ENCODE data around the gene CACNG4. TPM values are rescaled to one million over a fixed set of nuclear protein-coding genes. Genes with fewer than 3 reads are reported as not detected.

The CACNG4 gene
- total RNA-seq, 4 donors from 2014 or later = 0.27 to 1.9 TPM; not detected in 2

DNA sequence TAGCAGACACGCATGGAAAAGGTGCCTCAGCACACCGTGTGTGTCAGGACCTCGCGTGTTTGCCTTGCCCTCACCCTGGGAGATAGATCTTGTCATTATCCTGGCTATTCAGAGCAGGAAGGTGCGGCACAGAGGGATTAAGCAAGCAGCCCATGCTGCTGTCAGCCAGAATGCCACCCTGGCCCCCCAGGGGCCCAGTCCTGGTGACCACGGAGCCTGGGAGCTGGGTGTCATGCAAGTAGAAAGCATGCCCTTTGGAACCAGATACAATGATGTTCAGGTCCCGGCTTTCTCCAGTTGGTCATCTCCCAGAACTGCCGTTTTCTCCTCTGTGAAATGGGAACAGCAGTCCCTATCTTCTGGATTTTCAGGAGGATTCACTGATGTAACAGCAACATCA, 29.9 kb downstream of the CACNG4 start:
- H3K4me3 ChIP-seq = no peak overlapping the region
- no peaks in the 10 kb centered on the region for H3K4me1 ChIP-seq
- WGBS, 2 donors (ENCODE audit: low coverage in 1 of 2) = 86 to 87% methylated on average over 3 to 8 of the region's 8 CpGs
- in situ Hi-C loops (cut with MboI; ENCODE audit: low pct_ligation_motif_present in 1 of 4, low pct_unique_long_range_greater_than_20kb in 1 of 4, low sequenced_read_pairs in 3 of 4) = no loop called here
- no peak overlapping the region for H3K27ac ChIP-seq
- TF ChIP-seq, protein P1, sequence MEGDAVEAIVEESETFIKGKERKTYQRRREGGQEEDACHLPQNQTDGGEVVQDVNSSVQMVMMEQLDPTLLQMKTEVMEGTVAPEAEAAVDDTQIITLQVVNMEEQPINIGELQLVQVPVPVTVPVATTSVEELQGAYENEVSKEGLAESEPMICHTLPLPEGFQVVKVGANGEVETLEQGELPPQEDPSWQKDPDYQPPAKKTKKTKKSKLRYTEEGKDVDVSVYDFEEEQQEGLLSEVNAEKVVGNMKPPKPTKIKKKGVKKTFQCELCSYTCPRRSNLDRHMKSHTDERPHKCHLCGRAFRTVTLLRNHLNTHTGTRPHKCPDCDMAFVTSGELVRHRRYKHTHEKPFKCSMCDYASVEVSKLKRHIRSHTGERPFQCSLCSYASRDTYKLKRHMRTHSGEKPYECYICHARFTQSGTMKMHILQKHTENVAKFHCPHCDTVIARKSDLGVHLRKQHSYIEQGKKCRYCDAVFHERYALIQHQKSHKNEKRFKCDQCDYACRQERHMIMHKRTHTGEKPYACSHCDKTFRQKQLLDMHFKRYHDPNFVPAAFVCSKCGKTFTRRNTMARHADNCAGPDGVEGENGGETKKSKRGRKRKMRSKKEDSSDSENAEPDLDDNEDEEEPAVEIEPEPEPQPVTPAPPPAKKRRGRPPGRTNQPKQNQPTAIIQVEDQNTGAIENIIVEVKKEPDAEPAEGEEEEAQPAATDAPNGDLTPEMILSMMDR (IDR thresholded peaks at IDR 0.05) = no peak
- no peak for TF ChIP-seq POLR2AphosphoS5 (IDR thresholded peaks at IDR 0.05)
- TF ChIP-seq EP300 (IDR thresholded peaks at IDR 0.05; ENCODE audit: low read depth) = no peak
- no peak for TF ChIP-seq POLR2A (IDR thresholded peaks at IDR 0.05)
- no peaks in the 10 kb centered on the region for H3K36me3 ChIP-seq
- intact Hi-C loops (cut with DNase I; ENCODE audit: low total_unique reads) = no loop called here
- peaks cover 7% of the 10 kb centered on the region for H3K27me3 ChIP-seq
- DNase-seq = no peak
- H3K9me3 ChIP-seq = no peaks in the 10 kb centered on the region

DNA sequence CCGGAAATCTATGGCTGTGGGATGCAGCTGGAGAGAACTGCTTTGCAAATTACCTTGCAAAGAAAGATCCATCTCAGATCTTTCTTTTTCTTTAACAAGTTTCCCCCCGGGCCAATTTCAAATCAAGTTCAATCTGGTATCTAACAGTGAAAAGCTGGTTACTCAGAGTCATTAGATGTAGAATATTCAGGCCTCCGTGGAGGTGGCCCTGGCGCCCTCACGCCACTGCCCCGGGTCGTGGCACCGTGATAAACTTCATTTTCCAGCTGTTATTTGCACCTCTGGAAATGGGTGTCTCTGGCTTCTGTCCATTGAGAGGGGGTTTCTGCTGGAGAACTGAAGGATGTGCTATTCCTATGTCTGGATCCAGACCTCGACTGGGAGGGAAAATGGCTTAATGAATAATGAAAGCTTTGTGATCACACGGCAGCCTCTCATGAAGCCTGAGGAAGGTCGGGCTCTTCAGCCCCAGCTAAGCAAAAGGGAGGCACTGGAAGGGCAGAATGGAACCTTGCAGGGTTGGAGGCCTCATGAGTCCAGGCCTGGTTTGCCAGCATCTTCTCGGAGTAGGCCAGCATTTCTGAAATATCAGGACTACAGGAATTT, 30.5 kb downstream of the CACNG4 start:
- 82 to 90% methylated on average over 2 to 12 of the region's 12 CpGs for WGBS, 2 donors (ENCODE audit: low coverage in 1 of 2)
- Histone ChIP-seq H3K27me3 (peaks cover 2% of the 10 kb centered on the region), H3K36me3 (no peaks in the 10 kb centered on the region), H3K27ac (no peak overlapping the region), H3K4me1 (no peaks in the 10 kb centered on the region), H3K9me3 (no peaks in the 10 kb centered on the region), H3K4me3 (no peak overlapping the region)
- in situ Hi-C loops (cut with MboI; ENCODE audit: low pct_ligation_motif_present in 1 of 4, low pct_unique_long_range_greater_than_20kb in 1 of 4, low sequenced_read_pairs in 3 of 4) = no loop called here
- TF ChIP-seq POLR2A (IDR thresholded peaks at IDR 0.05) (no peak), POLR2AphosphoS5 (IDR thresholded peaks at IDR 0.05) (no peak), EP300 (IDR thresholded peaks at IDR 0.05; ENCODE audit: low read depth) (no peak)
- TF ChIP-seq, protein P1 (IDR thresholded peaks at IDR 0.05) = no peak
- intact Hi-C loops (cut with DNase I; ENCODE audit: low total_unique reads) = no loop called here
- no peak for DNase-seq

DNA sequence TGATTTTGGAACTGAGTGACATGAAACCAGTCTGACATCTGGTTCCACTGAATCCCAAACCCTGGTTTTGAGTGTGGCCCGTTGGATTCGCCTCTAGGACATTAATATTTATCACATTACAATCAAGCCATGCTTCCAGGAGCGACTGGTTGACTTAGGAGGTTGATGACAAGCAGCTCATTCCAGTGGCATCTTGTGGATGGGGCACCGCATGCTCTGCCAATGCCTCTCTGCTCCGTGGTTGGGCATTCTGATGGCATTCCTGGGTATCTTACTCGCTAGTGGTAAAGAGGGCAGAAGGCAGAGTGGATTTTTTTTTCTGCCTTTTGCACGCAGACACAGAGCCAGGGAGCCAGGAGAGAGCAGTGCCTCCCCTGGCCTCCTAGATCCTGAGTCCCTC, 31.4 kb downstream of the CACNG4 start:
- TF ChIP-seq POLR2A (IDR thresholded peaks at IDR 0.05) (no peak), EP300 (IDR thresholded peaks at IDR 0.05; ENCODE audit: low read depth) (no peak), POLR2AphosphoS5 (IDR thresholded peaks at IDR 0.05) (no peak)
- TF ChIP-seq, protein P1 (IDR thresholded peaks at IDR 0.05) = no peak
- intact Hi-C loops (cut with DNase I; ENCODE audit: low total_unique reads) = no loop called here
- Histone ChIP-seq H3K36me3 (no peaks in the 10 kb centered on the region), H3K9me3 (no peaks in the 10 kb centered on the region), H3K4me1 (no peaks in the 10 kb centered on the region), H3K27ac (no peak overlapping the region), H3K27me3 (no peaks in the 10 kb centered on the region), H3K4me3 (no peak overlapping the region)
- 91% methylated on average over 7 of the region's 7 CpGs; no CpG with 5 or more reads in 1 of the 2 donors for WGBS, 2 donors (ENCODE audit: low coverage in 1 of 2)
- in situ Hi-C loops (cut with MboI; ENCODE audit: low pct_ligation_motif_present in 1 of 4, low pct_unique_long_range_greater_than_20kb in 1 of 4, low sequenced_read_pairs in 3 of 4) = no loop called here
- no peak for DNase-seq

DNA sequence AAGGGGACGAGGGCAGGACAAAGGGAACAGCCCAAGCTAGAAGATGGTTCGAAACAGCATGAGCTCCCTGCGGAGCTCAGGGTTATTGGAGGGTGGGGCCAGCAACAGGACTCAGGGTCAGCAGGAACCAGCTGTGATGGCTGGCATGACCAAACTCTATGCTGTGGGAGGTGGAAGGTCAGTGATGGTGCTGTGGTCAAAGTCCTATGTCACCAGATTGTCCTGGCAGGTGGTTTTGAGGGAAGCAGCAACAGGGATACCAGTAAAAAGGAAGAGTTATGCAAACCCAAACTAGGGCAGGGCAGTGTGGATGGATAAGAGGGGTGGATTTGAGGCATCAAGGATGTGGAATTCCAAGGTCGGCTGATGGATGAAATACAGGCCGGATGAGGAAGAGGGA, 32.4 kb downstream of the CACNG4 start:
- Histone ChIP-seq H3K9me3 (no peaks in the 10 kb centered on the region), H3K36me3 (no peaks in the 10 kb centered on the region), H3K27me3 (no peaks in the 10 kb centered on the region), H3K4me3 (no peak overlapping the region), H3K27ac (no peak overlapping the region), H3K4me1 (no peaks in the 10 kb centered on the region)
- in situ Hi-C loops (cut with MboI; ENCODE audit: low pct_ligation_motif_present in 1 of 4, low pct_unique_long_range_greater_than_20kb in 1 of 4, low sequenced_read_pairs in 3 of 4) (no loop called here), intact Hi-C loops (cut with DNase I; ENCODE audit: low total_unique reads) (no loop called here)
- no peak for DNase-seq
- 82 to 90% methylated on average over 5 of the region's 5 CpGs for WGBS, 2 donors (ENCODE audit: low coverage in 1 of 2)
- TF ChIP-seq POLR2A (IDR thresholded peaks at IDR 0.05) (no peak), EP300 (IDR thresholded peaks at IDR 0.05; ENCODE audit: low read depth) (no peak), POLR2AphosphoS5 (IDR thresholded peaks at IDR 0.05) (no peak)
- TF ChIP-seq, protein P1 (IDR thresholded peaks at IDR 0.05) = no peak
